C4-2B (cell line): ENCODE results near the gene PTK6.

Source experiments
- H3K27ac ChIP-seq: fragments of 450-650 bp; 2 replicates; pipeline ENCODE4 v1.5.1; 2017
- ZFX ChIP-seq: fragments of 450-650 bp; IDR thresholded peaks from 2 replicates; pipeline ENCODE4 v1.6.1; 2017
- TF ChIP-seq, protein P1 (sequence below): fragments of 450-650 bp; conservative IDR thresholded peaks from 2 replicates; pipeline ENCODE4 v1.5.1; 2017; ENCODE audit warnings: mild to moderate bottlenecking

The PTK6 gene

DNA sequence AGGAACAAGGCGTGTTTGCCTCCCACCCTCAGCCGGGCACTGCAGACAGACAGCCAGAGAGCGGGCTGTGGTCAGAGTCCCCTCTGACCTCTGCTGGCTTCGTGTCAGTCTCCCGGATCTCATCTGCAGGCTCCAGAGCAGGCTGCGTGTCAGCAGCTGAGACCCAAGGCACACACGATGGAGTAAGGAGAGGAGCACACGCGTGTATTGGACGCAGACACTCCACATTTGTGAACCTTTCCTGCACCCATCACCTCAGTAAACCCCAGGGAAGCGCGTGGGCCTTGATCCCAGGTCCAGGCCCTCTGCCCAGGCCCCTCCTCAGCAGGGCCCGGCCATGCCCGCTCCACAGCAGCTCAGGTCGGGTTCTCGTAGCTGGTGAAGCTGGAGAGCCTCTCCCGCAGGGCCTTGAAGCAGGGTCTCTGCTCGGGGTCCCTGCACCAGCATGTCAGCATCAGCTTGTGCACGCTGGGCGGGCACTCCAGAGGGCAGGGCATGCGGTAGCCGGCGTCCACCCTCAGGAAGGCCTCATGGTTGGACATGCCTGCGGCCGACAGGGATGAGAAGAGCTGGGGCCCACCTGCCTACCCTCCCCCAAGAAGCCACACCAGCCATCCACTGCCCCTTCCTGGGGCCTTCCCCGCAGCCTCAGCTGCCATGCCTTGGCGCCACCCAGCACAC is 7.9 kb downstream of the PTK6 start:
- TF ChIP-seq, protein P1, sequence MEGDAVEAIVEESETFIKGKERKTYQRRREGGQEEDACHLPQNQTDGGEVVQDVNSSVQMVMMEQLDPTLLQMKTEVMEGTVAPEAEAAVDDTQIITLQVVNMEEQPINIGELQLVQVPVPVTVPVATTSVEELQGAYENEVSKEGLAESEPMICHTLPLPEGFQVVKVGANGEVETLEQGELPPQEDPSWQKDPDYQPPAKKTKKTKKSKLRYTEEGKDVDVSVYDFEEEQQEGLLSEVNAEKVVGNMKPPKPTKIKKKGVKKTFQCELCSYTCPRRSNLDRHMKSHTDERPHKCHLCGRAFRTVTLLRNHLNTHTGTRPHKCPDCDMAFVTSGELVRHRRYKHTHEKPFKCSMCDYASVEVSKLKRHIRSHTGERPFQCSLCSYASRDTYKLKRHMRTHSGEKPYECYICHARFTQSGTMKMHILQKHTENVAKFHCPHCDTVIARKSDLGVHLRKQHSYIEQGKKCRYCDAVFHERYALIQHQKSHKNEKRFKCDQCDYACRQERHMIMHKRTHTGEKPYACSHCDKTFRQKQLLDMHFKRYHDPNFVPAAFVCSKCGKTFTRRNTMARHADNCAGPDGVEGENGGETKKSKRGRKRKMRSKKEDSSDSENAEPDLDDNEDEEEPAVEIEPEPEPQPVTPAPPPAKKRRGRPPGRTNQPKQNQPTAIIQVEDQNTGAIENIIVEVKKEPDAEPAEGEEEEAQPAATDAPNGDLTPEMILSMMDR = no peak
- no peak for TF ChIP-seq ZFX
- no peak overlapping the region for H3K27ac ChIP-seq

DNA sequence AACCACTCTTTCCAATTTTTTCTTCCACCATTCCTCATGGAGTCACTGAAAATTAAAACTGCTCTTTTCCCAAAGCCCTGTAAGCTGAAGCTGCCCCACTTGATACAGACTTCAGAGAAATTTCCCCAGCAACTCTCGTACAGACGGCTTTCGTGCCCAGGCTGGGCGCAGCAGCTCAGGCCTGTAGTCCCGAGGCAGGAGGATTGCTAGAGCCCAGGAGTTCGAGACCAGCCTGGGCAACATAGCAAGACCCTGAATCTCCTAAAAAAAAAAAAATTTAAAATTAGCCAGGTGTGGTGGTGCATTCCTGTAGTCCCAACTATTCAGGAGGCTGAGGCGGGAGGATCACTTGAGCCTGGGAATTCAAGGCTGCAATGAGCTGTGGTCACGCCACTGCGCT is 10.0 kb downstream of the PTK6 start:
- no peak overlapping the region for H3K27ac ChIP-seq
- TF ChIP-seq, protein P1 = no peak
- no peak for TF ChIP-seq ZFX

DNA sequence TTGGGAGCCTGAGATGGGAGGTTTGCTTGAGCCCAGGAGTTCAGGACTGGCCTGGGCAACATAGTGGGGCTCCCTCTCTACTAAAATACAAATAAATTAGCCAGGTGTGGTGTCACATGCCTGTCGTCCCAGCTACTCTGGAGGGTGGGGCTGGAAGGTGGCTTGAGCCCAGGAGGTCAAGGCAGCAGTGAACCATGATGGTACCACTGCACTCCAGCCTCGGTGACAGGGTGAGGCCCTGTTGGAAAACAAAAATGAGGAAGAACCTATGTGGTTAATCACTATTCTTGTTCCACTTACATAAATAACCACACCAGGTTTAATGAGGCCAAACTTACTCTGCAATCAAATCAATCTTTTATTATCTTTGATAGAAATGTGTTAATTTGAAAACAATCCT is 11.2 kb downstream of the PTK6 start:
- TF ChIP-seq, protein P1 = no peak
- TF ChIP-seq ZFX = no peak
- H3K27ac ChIP-seq = no peak overlapping the region

DNA sequence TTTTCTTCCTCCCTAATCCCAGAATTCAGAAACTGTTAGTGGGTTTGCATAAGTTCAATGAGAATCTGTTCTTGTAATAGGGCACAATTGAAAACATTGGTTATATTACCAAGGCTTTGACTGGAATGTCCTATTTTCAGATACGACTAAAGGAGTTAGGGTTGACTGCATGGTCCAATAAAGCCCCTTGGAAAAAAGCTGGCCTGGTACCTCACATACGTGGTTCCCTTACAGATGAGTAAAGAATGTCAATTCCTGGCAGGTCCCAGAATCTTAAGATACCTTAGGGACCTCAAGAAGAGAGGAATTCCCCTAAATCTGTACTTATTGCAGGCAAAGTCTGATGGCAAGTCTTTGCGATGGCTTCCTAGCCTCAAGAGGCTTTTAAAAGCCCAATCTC is 12.0 kb downstream of the PTK6 start:
- no peak for TF ChIP-seq ZFX
- TF ChIP-seq, protein P1 = no peak

DNA sequence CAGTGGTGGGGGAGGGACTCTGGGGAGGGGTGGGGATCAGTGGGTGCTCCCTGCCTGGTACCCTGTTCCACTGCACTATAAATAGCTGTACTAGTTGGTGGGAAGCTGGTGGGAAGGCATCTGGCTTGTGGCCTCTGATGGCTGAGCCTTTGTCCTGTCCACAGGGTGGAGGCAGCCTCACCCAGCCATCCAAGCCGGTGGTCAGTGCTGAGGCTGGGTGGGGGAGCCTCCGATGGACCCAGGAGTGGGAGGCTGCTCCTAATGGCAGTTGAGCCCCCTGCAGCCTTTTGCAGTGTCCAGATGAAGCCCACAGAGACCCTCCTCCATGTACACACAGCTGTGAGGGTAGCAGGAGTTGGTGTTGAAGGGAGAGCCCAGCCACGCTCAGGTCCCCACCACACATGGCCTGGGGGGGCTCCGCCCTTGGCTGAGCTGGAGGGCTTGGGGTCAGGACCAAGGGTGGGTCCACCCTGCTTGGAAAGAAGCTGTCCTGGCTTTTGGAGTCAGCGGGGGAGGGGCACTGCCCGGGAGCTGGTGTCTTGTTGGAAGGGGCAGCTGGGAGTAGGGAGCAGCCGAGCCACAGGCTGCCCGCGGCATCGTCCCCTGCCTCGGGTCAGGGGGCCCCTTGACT is 14.1 kb downstream of the PTK6 start:
- TF ChIP-seq, protein P1 = no peak
- TF ChIP-seq ZFX = no peak
- no peak overlapping the region for H3K27ac ChIP-seq

More for the DNA sequence above, 12.0 kb downstream of the PTK6 start:
- H3K27ac ChIP-seq = no peak overlapping the region

DNA sequence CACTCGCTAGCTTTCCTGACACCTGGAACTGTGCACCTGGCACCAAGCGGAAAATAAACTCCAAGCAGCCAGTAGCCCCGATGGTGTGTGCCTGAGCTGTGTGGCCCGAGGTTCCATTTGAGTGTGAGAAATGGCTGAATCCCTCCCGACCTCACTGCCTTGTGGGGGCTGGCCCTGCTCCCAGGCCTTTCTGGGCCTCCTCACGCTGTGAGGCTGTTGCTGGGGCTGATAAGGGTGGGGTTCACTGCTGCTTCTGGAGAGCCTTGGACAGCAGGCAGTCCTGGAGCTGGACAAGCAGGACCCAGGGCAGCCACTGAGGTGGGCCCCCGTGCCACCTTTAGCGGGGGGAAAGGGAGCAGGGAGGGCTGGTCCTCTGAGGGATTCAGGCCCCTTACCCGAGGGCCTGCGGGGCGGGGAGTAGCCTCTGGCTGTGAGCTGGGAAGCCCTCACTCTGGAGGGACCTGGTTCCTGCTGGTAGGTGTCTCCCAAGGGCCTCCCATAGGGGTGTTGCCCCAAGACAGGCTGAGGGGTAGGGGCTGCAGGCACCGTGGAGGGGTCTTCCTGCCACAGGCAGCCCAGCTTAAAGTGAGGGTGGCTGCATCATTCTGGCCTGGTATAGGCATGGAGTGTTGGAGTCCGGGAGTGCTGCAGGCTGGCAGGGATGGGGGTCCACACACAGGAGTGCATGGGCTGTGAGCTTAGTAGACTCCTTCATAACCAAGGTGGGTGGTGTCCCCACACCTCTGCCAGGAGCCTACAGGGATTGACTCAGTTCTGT is 14.9 kb downstream of the PTK6 start:
- TF ChIP-seq ZFX = no peak
- TF ChIP-seq, protein P1 = no peak
- no peak overlapping the region for H3K27ac ChIP-seq

DNA sequence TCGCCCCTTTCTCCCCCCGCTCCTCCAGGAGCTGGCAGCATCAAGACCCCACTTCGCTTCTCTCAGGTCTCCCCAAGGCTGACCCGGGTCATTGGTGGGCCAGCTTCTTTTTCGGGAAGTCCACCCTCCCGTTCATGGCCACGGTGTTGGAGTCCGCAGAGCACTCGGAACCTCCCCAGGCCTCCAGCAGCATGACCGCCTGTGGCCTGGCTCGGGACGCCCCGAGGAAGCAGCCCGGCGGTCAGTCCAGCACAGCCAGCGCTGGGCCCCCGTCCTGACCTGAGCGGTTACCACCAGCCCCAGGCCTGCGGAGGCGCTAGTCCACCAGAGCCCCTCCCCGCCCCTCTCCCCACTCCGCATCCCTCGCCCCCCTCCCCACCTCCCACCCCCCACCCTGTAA is 15.6 kb downstream of the PTK6 start:
- H3K27ac ChIP-seq = peak overlapping the region; percentile 90
- TF ChIP-seq ZFX = no peak
- TF ChIP-seq, protein P1 = no peak
